HG03432 (cell line): ENCODE results near the gene NUDT5.
"Not testable (repeated sequence)": the region's sequence is repeated elsewhere in the genome, so short reads cannot be mapped to it uniquely, and the experiment has no call there.

Experiments used
- ATAC-seq: cut with Tn5 transposase; IDR thresholded peaks from one replicate; pipeline ENCODE4 v1.9.1; 2021; ENCODE audit warnings: mild to moderate bottlenecking, moderate library complexity; ENCODE audit not compliant: unreplicated experiment

Gene NUDT5

DNA sequence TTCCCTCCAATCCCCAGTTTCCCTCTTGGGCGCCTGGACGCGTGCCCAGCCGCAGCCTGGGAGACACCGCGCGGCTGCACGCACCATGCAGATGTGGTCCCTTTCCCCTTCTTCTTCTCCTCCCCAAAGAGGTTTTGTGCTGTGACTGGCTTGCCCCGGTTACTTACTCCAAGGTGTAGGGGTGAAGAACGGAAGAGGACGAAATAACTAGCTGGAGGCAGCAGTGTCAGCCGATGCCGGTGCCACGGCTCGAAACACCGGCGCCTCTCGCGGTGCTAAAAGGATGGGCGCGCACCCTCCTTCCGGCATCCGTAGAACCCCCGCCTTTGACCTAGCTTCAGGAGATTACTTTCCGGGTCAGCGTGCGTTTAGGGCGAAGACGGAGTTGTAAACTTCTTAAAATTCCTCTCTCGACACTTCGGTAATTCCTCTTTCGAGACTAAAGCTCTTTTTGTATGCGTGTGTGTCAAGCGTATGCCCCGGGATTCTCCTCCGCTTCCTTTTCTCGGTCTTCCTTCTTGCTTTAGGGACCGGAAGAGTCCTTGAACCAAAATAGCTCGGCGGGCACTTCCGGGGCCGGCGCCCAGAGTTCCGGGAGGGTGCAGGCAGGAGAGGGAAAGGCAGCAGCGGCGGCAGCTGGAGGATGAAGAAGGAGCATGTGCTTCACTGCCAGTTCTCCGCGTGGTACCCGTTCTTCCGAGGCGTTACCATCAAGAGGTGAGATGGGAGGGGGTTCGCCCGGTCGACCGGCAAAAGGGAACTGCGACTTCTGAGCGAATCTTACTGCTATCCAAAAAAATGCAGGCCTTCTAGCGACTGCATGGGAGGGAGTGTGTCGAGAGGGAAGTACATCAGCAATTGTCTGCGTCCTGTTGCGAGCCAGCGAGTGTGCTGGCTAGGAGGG, at the start of gene NUDT5, which contains the start of gene CDC123:
Gene NUDT5, minus strand, starts transcription at position 289 of the 904 bp plus-strand sequence. CDS start 9,600 bp downstream, outside the sequence.
Gene CDC123, plus strand, starts transcription at position 586 of the 904 bp plus-strand sequence. Its CDS starts 58 bp downstream, at position 644.
- ATAC-seq: peak; percentile 91

- peak; percentile 55 for ATAC-seq
Measured at GRCh38 chr10:12243864-12244620, 48.4 kb upstream of the NUDT5 start.

DNA sequence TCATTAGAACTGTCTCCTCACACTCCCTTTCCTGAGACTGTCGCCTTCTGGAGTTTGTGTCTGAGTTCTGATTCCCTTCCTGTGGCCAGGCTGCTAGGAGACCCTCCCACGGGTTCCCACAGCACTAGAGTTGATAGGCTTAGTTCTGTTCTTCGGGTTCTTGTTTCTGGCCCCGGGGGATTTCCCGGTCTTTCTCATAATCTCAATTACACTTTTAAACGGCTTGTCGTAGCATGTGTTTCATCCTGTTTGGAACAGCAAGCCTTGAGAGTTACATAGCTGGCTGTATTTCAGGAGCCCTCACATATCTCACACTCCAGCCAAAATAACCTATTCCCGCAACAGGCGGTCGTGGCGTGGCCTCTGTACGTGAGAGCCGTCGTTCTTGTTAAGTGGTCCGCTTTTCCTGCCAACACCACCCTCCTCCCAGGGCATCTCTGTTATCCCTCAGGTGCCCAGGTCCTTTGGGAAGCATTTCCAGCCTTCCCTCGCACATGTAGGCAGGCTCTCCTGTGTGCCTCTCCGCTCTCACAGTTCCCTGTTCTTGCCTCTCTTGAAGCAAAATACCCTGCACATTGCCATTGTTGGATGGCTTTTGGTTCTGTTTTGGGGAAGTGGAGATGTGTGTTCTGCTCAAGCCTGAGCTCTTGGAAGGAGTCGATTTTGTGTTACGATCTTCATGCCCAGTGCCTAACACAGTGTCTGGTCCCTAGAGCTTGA, 46.3 kb upstream of the NUDT5 start:
- ATAC-seq: no peak

GRCh38 chr10:12238821-12239220, 43.1 kb upstream of the NUDT5 start:
- no peak for ATAC-seq

DNA sequence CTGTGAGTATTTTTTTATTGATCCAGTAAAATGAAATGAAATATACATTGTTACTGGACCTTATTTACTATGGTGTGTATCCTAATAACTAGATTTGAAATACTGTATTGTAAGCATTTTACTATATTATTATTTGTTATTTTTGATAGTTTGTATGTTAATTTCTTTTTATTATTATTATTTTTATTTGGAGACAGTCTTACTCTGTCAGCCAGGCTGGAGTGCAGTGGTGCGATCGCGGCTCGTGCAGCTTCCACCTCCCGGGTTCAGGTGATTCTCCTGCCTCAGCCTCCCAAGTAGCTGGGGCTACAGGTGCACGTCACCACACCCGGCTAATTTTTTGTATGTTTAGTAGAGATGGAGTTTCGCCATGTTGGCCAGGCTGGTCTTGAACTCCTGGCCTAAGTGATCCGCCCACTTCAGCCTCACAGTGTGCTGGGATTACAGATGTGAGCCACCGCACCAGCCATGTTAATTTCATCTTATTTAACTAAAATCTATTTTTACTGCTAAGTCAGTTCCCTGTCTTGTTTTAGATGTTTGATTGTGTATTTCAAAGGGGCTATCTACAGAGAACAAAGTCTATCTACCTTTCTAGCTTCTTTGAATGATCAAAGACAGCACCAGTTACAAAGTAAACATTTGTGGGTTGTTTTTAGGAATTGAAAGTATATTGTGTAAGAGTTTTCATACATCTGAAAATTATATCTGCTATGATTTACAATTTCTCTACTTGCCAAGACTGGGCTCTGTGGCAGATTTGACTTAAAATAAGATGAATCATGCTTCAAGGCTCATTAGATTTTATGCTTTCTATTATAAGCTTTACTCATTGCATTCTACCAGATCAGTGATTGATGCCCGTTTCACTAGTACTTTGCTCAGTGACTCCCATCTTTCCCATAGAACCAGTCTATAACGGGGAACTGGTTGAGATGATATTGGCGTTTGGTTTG, 41.9 kb upstream of the NUDT5 start:
- no peak for ATAC-seq

GRCh38 chr10:12235796-12236195, 40.1 kb upstream of the NUDT5 start:
- no peak for ATAC-seq

- ATAC-seq: no peak
Measured at GRCh38 chr10:12235116-12235694, 39.5 kb upstream of the NUDT5 start.

GRCh38 chr10:12234687-12235086, 39.0 kb upstream of the NUDT5 start:
- ATAC-seq: not testable (repeated sequence)

DNA sequence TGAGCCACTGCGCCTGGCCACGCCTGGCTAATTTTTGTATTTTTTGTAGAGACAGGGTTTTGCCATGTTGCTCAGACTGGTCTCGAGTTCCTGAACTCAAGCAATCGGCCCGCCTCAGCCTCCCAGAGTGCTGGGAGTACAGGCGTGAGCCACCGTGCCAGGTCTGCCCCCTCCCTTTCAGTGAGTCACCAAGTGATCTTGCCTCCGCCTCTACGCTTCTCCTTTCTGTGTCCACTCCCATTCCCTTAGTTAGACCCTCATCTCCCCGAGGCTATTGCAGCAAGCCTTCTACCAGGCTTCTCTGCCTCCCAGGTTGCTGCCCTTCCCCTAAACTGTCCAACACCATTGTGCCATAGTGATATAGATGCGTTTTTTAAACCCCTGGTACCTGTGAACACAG, 33.2 kb upstream of the NUDT5 start:
- ATAC-seq: no peak

- not testable (repeated sequence) for ATAC-seq
Measured at GRCh38 chr10:12226438-12226837, 30.7 kb upstream of the NUDT5 start.

GRCh38 chr10:12225444-12225843, 29.8 kb upstream of the NUDT5 start:
- ATAC-seq: no peak

GRCh38 chr10:12221323-12222298, 25.9 kb upstream of the NUDT5 start:
- ATAC-seq: no peak

- ATAC-seq: no peak
Measured at GRCh38 chr10:12218991-12219390, 23.3 kb upstream of the NUDT5 start.

- ATAC-seq: no peak
Measured at GRCh38 chr10:12214763-12215218, 19.1 kb upstream of the NUDT5 start.

DNA sequence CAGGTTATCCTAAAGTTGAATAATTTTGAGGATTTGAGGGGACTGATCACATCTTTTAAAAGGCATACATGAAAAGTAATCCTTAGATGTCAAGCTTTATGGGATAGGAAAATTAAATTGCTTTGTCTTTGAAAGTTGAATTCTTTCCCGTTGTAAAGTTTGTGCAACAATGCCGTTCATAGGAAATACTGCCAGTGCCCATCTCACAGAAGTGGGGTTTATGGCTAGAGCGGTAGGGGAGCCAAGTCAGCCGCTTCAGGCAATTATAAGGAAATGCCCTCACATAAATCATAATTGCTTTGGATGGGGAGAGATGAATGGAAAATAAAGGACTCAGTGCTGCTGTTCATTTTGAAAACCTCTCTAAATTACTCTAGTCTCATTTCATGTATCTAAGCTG, 18.4 kb upstream of the NUDT5 start:
- no peak for ATAC-seq

DNA sequence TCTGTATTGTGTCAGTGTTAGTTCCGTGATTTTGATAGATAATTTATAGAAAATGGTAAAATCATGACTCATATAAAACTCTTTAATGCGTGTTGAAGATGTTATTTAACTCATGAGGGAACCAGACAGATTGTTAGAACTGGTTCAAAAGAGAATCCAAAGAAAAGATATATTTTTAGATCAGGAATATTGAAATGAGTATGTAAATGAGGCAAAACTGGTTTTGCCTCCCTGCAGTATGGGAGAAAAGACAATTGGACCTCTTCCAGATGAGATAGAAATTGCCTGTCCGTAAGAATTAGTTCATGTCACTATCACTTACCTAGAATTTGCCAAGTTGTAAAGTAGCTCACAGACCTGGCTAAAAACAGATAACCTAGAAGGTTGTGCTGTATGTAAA, 17.9 kb upstream of the NUDT5 start:
- ATAC-seq: no peak

GRCh38 chr10:12212454-12212853, 16.8 kb upstream of the NUDT5 start:
- no peak for ATAC-seq

- ATAC-seq: no peak
Measured at GRCh38 chr10:12208460-12208859, 12.8 kb upstream of the NUDT5 start.
